Measurements from ENCODE around the gene PTPRM. TPM values are rescaled to one million over a fixed set of nuclear protein-coding genes. Genes with fewer than 3 reads are reported as not detected.

Gene PTPRM
- total and polyA plus RNA-seq, 4 donors, result 9.2 to 23.0 (median 12.7) TPM

GRCh38 chr18:7941533-7941932 is 374.4 kb downstream of the PTPRM start:
- WGBS, result 74% methylated on average over 6 of the region's 6 CpGs
- TF ChIP-seq FOXA1 (IDR thresholded peaks at IDR 0.05), result no peak
- no peak for TF ChIP-seq MAX (IDR thresholded peaks at IDR 0.05)
- TF ChIP-seq NR2F2 (IDR thresholded peaks at IDR 0.05), result no peak
- TF ChIP-seq FOXA2 (IDR thresholded peaks at IDR 0.05), result no peak
- TF ChIP-seq RXRA (IDR thresholded peaks at IDR 0.05), result no peak
- Histone ChIP-seq H3K4me3 (ENCODE audit: low read depth in 1 of 3, low read length in 3 of 3) (no peak overlapping the region), H3K27ac (ENCODE audit: low read depth in 1 of 2, low read length in 2 of 2) (no peak overlapping the region), H3K36me3 (ENCODE audit: control insufficient read depth in 4 of 4, insufficient read depth in 3 of 4, low read depth in 1 of 4, low read length in 3 of 4) (no peaks in the 10 kb centered on the region), H3K4me1 (ENCODE audit: control insufficient read depth in 4 of 4, insufficient read depth in 4 of 4, low read length in 3 of 4) (no peaks in the 10 kb centered on the region), H3K27me3 (ENCODE audit: control insufficient read depth in 4 of 4, insufficient read depth in 4 of 4, low read length in 3 of 4) (no peaks in the 10 kb centered on the region), H3K9me3 (ENCODE audit: control insufficient read depth in 4 of 4, low read length in 3 of 4) (no peaks in the 10 kb centered on the region), H3K9ac (ENCODE audit: low read depth in 1 of 2, low read length in 2 of 2) (no peak overlapping the region)
- no peak for DNase-seq (ENCODE audit: low spot score)

GRCh38 chr18:7945882-7946281 is 378.8 kb downstream of the PTPRM start:
- H3K27me3 ChIP-seq (ENCODE audit: control insufficient read depth in 4 of 4, insufficient read depth in 4 of 4, low read length in 3 of 4), result no peaks in the 10 kb centered on the region
- DNase-seq (ENCODE audit: low spot score), result no peak
- H3K9ac ChIP-seq (ENCODE audit: low read depth in 1 of 2, low read length in 2 of 2), result no peak overlapping the region
- no peak overlapping the region for H3K4me3 ChIP-seq (ENCODE audit: low read depth in 1 of 3, low read length in 3 of 3)
- H3K4me1 ChIP-seq (ENCODE audit: control insufficient read depth in 4 of 4, insufficient read depth in 4 of 4, low read length in 3 of 4), result no peaks in the 10 kb centered on the region
- H3K9me3 ChIP-seq (ENCODE audit: control insufficient read depth in 4 of 4, low read length in 3 of 4), result no peaks in the 10 kb centered on the region
- H3K27ac ChIP-seq (ENCODE audit: low read depth in 1 of 2, low read length in 2 of 2), result no peak overlapping the region
- WGBS, result 73% methylated on average over 3 of the region's 3 CpGs
- H3K36me3 ChIP-seq (ENCODE audit: control insufficient read depth in 4 of 4, insufficient read depth in 3 of 4, low read depth in 1 of 4, low read length in 3 of 4), result no peaks in the 10 kb centered on the region
- TF ChIP-seq RAD21 (IDR thresholded peaks at IDR 0.05) (no peak), JUND (IDR thresholded peaks at IDR 0.05) (peak in 1 of 2 donors; percentile 35), ZBTB33 (IDR thresholded peaks at IDR 0.05) (no peak)

DNA sequence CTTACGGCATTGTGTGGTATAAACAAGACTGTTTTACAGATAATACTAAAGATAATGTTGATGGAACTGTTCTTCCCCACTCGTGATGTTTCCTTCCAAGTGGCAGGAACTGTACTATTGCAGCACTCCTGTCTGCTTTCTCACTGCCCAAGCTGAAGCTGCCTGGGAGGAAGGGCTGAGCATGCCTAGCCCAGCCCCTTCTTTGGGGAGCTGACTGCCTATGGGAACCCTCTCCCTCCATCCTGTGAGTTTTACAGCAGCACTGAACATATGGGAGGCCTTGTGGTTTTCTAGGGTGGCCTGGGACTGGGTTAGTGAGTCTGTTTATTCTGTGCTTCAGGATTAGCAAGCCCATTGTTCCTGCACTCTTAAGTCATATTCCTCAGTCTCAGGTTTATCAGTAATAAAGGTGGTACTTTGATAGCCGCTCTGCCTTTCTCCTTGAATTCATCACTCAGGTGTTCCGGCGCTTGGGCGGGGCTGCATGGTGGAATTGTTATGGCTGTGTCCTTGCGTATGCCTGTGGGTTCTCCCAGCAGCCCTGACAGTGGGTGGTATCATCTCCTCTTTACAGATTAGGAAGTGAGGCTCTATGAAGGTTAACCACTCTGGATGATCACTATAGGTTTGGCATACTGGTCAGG is 379.7 kb downstream of the PTPRM start:
- no peak overlapping the region for H3K9ac ChIP-seq (ENCODE audit: low read depth in 1 of 2, low read length in 2 of 2)
- DNase-seq (ENCODE audit: low spot score), result no peak

DNA sequence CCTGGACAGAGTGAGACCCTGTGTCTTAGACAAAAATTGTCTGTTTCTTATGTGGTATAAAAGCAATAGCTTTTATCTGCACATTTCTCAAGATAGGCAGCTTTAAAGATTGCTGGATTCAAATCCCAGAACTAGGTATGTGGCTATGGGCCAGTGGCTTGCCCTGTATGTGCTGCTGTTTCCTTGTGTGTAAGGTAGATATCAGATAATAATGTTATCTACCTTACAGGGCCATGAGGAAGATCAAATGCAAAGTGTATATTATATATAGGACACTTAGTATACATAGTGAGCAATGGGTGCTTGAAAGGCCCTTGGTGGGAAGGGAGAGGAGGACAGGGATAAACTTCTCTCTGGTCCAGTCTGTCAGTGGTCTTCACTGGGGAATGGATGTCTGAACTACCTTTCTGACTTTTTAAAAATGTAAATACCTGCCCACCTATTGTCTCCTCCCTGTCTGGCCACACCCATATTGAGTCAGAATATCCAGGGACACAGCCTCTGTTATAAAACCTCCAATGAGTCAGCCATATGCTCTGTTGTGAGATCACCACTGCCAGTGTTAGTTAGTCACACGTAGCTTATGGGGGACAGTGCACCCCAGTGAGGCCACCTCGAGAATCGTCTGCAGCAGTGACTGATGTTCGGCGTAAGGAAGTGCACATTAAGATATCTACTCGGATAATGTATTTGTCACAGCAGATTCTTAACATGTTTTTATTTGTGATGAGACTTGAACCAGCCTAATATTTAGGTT is 383.4 kb downstream of the PTPRM start:
- Histone ChIP-seq H3K27ac (ENCODE audit: low read depth in 1 of 2, low read length in 2 of 2) (no peak overlapping the region), H3K4me3 (ENCODE audit: low read depth in 1 of 3, low read length in 3 of 3) (no peak overlapping the region), H3K9me3 (ENCODE audit: control insufficient read depth in 4 of 4, low read length in 3 of 4) (no peaks in the 10 kb centered on the region), H3K4me1 (ENCODE audit: control insufficient read depth in 4 of 4, insufficient read depth in 4 of 4, low read length in 3 of 4) (no peaks in the 10 kb centered on the region), H3K36me3 (ENCODE audit: control insufficient read depth in 4 of 4, insufficient read depth in 3 of 4, low read depth in 1 of 4, low read length in 3 of 4) (no peaks in the 10 kb centered on the region), H3K9ac (ENCODE audit: low read depth in 1 of 2, low read length in 2 of 2) (no peak overlapping the region), H3K27me3 (ENCODE audit: control insufficient read depth in 4 of 4, insufficient read depth in 4 of 4, low read length in 3 of 4) (no peaks in the 10 kb centered on the region)
- DNase-seq (ENCODE audit: low spot score), result no peak
- TF ChIP-seq TAF1 (conservative IDR thresholded peaks at IDR 0.05) (no peak), FOXA2 (IDR thresholded peaks at IDR 0.05) (no peak), MAX (IDR thresholded peaks at IDR 0.05) (no peak), EGR1 (IDR thresholded peaks at IDR 0.05; ENCODE audit: low read depth in 2 of 2) (no peak), HNF4G (IDR thresholded peaks at IDR 0.05) (no peak)
- TF ChIP-seq, protein P1, sequence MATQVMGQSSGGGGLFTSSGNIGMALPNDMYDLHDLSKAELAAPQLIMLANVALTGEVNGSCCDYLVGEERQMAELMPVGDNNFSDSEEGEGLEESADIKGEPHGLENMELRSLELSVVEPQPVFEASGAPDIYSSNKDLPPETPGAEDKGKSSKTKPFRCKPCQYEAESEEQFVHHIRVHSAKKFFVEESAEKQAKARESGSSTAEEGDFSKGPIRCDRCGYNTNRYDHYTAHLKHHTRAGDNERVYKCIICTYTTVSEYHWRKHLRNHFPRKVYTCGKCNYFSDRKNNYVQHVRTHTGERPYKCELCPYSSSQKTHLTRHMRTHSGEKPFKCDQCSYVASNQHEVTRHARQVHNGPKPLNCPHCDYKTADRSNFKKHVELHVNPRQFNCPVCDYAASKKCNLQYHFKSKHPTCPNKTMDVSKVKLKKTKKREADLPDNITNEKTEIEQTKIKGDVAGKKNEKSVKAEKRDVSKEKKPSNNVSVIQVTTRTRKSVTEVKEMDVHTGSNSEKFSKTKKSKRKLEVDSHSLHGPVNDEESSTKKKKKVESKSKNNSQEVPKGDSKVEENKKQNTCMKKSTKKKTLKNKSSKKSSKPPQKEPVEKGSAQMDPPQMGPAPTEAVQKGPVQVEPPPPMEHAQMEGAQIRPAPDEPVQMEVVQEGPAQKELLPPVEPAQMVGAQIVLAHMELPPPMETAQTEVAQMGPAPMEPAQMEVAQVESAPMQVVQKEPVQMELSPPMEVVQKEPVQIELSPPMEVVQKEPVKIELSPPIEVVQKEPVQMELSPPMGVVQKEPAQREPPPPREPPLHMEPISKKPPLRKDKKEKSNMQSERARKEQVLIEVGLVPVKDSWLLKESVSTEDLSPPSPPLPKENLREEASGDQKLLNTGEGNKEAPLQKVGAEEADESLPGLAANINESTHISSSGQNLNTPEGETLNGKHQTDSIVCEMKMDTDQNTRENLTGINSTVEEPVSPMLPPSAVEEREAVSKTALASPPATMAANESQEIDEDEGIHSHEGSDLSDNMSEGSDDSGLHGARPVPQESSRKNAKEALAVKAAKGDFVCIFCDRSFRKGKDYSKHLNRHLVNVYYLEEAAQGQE (IDR thresholded peaks at IDR 0.05), result no peak
- TF ChIP-seq, protein P2, sequence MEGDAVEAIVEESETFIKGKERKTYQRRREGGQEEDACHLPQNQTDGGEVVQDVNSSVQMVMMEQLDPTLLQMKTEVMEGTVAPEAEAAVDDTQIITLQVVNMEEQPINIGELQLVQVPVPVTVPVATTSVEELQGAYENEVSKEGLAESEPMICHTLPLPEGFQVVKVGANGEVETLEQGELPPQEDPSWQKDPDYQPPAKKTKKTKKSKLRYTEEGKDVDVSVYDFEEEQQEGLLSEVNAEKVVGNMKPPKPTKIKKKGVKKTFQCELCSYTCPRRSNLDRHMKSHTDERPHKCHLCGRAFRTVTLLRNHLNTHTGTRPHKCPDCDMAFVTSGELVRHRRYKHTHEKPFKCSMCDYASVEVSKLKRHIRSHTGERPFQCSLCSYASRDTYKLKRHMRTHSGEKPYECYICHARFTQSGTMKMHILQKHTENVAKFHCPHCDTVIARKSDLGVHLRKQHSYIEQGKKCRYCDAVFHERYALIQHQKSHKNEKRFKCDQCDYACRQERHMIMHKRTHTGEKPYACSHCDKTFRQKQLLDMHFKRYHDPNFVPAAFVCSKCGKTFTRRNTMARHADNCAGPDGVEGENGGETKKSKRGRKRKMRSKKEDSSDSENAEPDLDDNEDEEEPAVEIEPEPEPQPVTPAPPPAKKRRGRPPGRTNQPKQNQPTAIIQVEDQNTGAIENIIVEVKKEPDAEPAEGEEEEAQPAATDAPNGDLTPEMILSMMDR (IDR thresholded peaks at IDR 0.05; ENCODE audit: low read depth, low read length, missing input control), result no peak
- WGBS, result 95% methylated on average over 6 of the region's 6 CpGs

More for the DNA sequence above, 379.7 kb downstream of the PTPRM start:
- H3K27me3 ChIP-seq (ENCODE audit: control insufficient read depth in 4 of 4, insufficient read depth in 4 of 4, low read length in 3 of 4), result no peaks in the 10 kb centered on the region
- H3K9me3 ChIP-seq (ENCODE audit: control insufficient read depth in 4 of 4, low read length in 3 of 4), result no peaks in the 10 kb centered on the region
- WGBS, result 87% methylated on average over 7 of the region's 7 CpGs
- no peaks in the 10 kb centered on the region for H3K36me3 ChIP-seq (ENCODE audit: control insufficient read depth in 4 of 4, insufficient read depth in 3 of 4, low read depth in 1 of 4, low read length in 3 of 4)
- H3K4me1 ChIP-seq (ENCODE audit: control insufficient read depth in 4 of 4, insufficient read depth in 4 of 4, low read length in 3 of 4), result no peaks in the 10 kb centered on the region
- H3K4me3 ChIP-seq (ENCODE audit: low read depth in 1 of 3, low read length in 3 of 3), result no peak overlapping the region
- TF ChIP-seq RAD21 (IDR thresholded peaks at IDR 0.05), result peak in 1 of 2 donors; percentile 17
- peak; percentile 25 to 31 for TF ChIP-seq GABPA (IDR thresholded peaks at IDR 0.05 in 1 of 2, conservative IDR thresholded peaks at IDR 0.05 in 1 of 2)
- TF ChIP-seq HNF4A (conservative IDR thresholded peaks at IDR 0.05), result no peak
- TF ChIP-seq FOXA2 (IDR thresholded peaks at IDR 0.05), result no peak
- no peak for TF ChIP-seq HNF4G (IDR thresholded peaks at IDR 0.05)
- TF ChIP-seq JUND (IDR thresholded peaks at IDR 0.05), result no peak
- no peak overlapping the region for H3K27ac ChIP-seq (ENCODE audit: low read depth in 1 of 2, low read length in 2 of 2)
